DND-41 (cell line): Measurements from ENCODE around the gene DCP1A.

ENCODE experiments used
- EZH2 ChIP-seq: IDR thresholded peaks from 3 replicates; pipeline ENCODE4 v1.6.1; 2012; ENCODE audit warnings: borderline replicate concordance, low read depth, mild to moderate bottlenecking, moderate library complexity, low read length, inconsistent platforms; ENCODE audit not compliant: severe bottlenecking
- TF ChIP-seq, protein P1 (sequence below): IDR thresholded peaks from 2 replicates; pipeline ENCODE4 v1.5.1; 2012; ENCODE audit warnings: borderline replicate concordance, low read length, moderate library complexity, mild to moderate bottlenecking; ENCODE audit not compliant: poor library complexity, severe bottlenecking; ENCODE audit errors: extremely low read depth

DNA sequence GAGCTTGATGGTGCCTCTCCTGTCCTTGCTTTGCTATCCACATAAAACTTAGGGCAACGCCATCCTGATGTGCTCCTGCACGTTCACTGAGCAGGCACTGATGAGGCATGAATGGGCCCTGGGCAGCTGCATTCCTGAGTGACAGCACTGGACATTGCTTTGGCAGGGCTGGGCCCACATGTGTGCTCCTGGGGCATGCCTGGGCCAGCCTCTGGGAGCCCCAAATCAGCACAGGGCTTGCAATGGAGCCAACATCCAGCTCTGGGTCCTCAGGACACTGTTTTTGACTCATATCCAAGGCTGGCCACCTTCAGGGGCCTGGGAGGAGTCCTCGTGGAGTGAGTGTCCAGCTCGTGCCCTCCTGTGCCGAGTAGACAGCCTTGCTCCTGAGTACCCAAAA, 85.6 kb downstream of the DCP1A start:
- TF ChIP-seq, protein P1, sequence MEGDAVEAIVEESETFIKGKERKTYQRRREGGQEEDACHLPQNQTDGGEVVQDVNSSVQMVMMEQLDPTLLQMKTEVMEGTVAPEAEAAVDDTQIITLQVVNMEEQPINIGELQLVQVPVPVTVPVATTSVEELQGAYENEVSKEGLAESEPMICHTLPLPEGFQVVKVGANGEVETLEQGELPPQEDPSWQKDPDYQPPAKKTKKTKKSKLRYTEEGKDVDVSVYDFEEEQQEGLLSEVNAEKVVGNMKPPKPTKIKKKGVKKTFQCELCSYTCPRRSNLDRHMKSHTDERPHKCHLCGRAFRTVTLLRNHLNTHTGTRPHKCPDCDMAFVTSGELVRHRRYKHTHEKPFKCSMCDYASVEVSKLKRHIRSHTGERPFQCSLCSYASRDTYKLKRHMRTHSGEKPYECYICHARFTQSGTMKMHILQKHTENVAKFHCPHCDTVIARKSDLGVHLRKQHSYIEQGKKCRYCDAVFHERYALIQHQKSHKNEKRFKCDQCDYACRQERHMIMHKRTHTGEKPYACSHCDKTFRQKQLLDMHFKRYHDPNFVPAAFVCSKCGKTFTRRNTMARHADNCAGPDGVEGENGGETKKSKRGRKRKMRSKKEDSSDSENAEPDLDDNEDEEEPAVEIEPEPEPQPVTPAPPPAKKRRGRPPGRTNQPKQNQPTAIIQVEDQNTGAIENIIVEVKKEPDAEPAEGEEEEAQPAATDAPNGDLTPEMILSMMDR, result no peak
- no peak for TF ChIP-seq EZH2
